Stimulated activated CD8-positive, alpha-beta memory T cell treated with anti-CD3 and anti-CD28 coated beads, Interleukin-15, amount 100 ng/mL, for 4 hours (primary cell): ENCODE results near the gene UNC50.

Experiments
- DNase-seq, 2 donors: peaks; one replicate each; pipeline ENCODE4 v3.0.0-alpha.2; 2020; ENCODE audit warnings: low read depth in 2 of 2

The UNC50 gene, protein sequence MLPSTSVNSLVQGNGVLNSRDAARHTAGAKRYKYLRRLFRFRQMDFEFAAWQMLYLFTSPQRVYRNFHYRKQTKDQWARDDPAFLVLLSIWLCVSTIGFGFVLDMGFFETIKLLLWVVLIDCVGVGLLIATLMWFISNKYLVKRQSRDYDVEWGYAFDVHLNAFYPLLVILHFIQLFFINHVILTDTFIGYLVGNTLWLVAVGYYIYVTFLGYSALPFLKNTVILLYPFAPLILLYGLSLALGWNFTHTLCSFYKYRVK

DNA sequence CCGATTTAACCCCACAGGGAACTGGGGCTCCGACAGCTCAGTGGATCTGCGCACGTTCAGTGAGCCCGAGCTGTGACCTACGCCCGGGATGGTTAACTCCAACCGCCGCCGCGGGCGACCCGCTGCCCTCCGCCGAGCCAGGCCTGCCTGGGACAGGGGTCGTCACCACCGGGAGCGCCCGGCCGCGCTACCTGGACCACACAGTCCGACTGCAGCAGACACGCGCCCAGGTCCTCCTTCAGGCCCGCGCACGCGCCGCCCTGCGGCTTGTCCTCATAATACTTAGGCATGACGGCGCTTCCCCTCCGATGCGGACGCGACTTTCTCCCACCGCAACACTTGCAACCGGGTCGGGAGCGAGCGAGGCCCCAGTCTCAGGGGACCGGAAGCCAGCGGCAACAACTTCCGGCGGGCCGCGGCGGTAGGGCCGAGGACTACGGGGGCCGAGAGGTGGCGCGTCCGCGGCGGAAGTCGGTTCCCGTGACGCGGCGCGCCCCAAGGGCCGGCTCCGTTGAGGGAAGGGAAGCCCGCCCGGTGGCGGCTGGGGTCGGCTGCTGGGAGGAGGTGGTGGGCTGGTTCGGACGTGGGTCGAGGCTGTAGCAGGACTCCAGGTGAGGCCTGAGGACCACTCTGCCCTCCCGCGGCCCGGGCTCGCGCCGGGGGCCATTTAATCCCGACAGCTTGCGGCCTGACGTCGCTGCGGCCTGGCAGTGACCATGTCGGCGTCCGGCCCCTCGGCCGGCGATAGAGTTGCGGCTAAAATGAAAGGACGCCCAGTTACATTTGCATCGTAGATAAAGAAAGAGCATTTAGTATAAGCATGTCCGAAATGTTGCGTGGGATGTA, at the start of gene UNC50, which contains the start of gene COA5:
Gene UNC50, plus strand, starts transcription at position 474 of the 846 bp plus-strand sequence. CDS start 1,171 bp downstream, outside the sequence.
Gene COA5, minus strand, starts transcription at position 397 of the 846 bp plus-strand sequence. Its CDS starts 107 bp downstream, at position 290.
- peak; percentile 71 to 77 for DNase-seq

DNA sequence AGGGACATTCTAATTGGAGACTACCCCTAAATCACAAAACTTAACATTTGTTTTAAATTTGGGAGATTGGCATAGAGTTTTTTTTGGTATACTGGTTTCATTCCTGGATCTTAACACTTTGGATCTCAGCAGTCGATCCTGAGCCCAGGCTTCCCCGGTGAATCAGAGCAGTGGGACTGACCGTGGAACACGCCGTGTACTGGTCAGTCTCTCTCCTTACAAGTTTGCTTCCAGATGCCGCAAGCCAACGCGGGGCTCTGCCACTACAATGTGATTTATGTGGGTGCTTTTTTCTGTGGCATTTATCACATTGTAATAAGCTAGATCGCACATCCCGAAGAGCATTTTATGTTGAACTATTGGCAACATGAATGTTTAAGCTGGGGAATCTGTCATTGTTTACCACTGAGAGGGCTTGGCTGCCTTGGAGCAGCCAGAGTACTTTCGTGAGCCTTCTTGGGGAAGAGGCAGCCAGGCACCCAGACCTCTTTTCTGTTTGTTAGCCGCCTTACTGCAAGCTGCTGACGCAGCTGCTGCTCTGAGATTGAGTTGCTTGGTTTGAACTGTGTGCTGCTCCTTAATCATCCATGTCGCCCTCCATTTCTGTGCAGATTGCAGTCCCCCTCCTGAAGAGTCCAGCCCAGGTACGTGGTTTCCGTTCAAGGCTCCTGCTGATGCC, 49.4 kb upstream of the UNC50 start:
- DNase-seq, result no peak

DNA sequence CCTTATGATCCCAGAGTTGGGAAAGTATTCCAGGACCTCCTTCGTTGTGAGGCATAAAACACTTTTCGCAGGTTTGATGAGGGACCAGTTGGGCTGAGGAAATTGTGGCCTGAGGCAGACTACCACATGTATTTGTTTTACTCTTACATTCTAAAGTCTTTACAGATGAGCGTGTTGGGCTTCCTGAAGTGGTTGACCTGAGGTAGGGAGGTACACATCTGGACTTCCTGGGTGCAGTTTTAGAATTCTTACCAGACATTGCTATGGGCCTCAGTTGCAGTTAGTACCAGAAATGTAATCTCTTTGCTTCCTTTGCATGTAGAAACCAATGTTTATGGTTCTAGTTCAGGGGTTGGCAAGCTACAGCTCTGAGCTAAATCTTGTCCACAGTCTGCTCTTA, 48.8 kb upstream of the UNC50 start:
- no peak for DNase-seq

DNA sequence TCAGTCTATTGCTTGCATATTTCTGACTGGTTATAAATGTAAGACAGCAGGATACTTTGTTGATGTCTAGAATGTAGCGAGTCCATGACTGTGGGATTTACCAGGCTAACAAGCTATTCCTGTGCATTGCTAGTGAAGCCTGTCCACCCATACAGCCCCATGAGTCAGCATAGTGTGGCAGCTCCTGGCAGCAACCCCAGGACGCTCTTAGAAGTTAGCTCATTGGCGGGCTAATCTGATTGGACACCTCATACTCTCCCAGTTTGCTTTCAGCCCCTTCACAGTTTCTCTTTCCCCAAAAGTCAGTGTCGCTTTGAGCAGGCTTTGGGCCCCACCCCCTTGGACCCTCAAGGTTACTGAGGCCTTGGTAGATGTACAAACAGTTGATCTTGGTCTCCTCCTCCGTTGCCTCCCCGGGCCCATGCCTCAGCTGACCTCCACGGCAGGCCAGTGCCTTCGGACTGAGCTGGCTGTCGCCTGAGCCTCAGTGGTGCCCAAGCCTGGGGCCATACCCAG, 48.1 kb upstream of the UNC50 start:
- no peak for DNase-seq

DNA sequence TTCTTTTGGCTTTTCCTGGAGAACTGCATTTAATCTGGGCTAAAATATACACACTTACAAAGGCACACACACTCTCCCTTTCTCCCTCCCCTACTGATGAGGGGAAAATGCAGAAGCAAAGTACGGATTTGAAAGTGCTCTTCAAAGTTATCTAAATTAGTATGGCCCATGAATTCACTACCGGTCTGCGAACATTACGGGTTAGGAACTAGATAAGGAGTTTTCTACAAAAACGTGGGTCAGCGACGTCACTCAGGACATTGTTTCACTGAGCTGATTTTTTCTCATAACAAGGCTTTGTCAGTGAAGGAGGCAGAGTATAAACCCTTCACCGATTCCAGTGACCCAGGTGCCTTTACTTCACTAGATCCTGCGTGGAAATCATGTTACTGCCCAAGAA, 47.4 kb upstream of the UNC50 start:
- no peak for DNase-seq

DNA sequence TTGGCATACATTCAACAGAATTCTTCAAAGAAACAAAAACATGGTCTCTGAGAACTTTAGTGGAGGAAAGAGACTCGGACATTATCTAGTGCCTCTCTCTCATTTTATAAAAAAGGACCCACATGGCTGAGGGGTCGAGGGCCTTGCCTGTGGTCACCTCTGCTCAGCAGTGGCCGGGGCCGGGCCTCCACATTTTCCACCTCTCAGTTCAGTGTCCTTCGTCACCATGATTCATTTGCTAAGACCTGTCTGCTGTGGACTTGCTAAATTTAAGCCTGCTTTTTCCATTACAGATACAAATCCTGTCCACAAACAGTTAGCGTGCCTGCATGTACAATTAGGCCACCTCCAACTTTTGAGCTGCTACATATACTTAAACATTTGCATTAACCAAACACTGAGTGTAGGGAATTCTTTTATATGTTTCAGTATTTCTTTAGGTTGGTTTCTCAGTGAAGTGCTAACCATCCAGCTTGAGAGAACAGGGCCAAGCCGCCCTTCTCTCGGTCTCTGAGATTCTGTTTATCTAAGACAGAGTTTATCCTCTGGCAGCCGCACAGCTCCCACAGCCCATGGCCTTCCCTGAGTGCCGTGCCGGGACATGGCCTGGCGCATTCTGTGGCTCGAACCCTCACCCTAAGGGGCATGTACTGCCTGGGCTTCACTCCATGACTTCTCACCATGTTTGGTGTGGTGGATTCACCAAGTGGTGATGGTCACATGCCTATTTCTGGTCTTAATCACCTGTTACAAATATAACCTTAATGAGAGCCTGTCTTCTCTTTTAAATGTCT, 46.3 kb upstream of the UNC50 start:
- no peak for DNase-seq

DNA sequence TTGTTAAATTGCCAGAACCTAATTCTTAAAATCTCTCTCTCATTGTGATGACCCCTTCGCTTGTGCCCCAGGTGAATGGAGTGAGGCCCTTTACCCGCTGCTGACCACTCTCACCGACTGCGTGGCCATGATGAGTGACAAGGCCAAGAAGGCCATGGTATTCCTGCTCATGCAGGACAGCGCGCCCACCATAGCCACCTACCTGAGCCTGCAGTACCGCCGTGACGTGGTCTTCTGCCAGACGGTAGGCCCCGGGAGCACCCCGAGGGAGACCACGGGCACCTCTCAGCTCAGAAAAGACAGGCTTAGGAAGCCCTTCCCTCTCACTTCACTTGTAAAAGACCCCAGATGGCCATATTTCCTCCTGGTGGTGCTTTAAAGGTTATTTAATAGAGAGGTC, 45.0 kb upstream of the UNC50 start:
- no peak for DNase-seq

DNA sequence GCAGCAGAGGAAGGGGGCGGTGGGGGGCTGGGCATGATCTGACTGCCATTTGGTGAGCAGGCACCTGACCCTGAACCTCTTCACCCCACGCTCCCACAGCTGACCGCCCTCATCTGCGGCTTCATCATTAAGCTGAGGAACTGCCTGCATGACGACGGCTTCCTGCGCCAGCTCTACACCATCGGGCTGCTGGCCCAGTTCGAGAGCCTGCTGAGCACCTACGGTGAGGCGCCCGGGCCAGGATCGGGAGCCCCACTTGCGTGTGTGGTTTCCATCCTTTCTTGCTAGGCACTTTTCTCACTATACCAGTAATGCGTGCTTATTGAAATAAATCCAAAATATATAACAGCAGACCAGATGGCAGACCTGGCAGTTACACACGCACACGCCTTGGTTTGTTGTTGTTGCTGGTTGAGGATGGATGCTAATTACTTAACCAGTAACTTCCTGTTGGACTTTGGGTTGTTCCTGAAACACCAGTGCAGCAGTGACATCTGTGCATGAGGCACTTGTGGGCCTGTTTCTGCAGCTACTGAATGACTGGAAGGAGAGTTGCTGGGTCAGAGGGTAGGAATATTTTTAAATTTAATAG, 43.8 kb upstream of the UNC50 start:
- no peak for DNase-seq

DNA sequence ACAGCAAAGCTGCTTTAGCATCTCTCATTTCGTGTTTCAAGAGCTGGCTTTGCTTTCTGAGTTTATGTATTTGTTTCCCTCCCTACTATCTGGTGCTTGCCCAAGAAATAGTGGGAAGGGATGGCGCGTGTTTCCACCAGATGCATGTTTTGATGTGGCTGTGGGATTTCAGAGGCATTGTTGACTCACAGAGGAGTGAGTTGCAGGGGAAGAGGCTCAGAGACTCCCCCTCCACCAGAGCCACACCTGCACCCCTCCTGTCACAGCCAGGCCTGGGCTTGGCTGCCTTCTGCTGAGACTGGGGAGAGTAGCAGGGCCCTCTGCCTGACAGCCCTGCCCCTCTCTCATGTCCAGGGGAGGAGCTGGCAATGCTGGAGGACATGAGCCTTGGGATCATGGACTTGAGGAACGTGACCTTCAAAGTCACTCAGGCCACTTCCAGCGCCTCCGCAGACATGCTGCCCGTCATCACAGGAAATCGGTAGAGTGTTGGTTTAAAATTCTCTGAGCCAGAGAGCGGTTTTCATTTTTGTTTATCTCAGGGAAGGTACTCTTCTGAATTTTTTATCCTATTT, 43.0 kb upstream of the UNC50 start:
- no peak for DNase-seq

DNA sequence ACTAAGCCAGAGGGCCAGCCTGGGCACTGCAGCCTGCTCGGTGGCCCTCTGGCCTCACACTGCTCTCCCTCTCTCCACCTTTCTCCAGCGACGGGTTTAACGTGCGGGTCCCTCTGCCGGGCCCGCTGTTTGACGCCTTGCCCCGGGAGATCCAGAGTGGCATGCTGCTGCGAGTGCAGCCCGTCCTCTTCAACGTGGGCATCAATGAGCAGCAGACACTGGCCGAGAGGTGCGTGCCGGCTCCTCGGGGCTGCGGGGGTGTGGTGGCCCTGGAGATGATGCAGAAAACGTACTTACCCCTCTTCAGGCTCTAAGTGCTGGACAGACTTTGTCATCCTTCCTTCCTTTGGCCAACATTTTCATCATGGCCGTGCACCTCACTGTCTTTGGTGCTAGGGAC, 42.4 kb upstream of the UNC50 start:
- DNase-seq, result no peak

DNA sequence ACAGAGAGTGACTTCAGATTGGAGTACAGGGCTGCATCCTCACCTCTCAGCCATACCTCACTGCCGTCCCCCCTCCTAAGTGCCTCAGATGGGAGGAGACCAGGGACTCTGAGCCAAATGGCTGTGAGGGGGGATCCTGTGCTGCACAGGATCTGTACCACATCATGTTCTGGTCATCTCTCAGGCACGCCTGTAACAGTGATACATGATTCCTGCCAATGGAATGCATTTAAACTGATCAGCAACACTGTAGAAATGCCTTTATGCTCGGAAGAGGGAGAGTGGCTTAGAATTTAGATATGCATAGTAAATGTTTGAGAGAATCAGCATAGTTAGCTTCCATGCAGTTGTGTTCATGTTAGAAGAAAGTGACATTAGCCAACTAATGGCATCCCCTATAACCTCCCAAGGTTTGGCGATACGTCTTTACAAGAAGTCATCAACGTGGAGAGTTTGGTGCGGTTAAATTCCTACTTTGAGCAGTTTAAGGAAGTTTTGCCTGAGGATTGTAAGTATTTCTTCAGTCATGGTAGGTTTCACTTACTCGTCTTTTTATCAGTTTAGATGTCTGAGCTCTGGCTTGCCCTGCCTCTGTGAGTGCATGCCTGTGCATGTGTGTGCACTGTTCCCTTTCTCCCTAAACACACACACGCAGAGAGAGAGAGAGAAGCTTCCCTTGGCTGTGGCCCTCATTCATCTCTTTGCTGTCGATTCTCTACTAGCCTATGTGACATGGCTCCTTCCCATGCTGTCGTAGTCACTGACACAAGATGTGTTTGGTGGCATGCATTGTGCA, 40.0 kb upstream of the UNC50 start:
- DNase-seq, result no peak

DNA sequence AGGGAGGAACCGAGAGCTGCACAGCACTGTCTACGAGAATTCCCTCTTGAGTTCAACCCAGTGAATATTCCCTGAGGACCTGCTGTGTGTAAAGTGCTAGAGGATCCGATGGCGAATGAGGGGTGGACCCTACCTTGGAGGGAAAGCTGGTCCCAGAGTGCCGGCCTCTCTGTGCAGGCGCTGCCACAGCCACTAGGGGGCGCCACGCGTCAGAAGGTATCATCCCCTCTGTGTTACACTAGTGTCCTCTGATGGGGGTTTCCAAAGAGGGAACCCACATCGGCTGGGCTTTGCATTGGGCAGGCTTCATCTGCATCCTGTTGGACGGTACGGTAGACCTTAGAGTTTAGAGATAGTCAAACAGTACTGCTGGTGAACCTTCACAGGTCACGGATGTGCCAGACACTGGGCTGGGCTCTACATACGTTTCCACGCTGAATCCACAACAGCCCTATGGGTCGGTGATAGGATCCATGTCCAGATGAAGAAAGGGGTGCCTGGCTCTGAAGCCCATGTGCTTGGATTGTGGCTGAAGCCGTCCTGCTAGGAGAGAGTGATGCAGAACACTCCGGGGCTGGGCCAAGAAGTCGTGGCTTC, 39.1 kb upstream of the UNC50 start:
- DNase-seq, result peak; percentile 17 to 25

DNA sequence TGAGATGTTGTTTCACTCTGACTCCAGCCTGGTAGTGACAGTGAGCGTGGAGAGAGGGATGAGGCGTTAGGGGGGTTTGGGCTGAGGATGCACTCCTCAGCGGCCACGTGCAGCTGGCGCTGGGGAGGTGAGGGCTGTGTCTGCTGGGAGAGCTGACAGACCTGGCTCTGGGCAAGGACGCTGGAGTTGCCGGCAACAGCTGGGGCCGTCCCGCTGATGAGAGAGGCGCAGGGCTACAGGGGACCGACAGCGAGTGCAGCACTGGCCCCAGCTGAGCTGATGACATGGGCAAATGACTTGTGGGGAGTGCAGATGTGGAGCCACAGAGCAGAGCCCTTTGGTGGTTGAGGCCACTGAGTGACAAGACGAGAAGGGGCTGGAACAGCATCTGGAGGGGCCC, 38.5 kb upstream of the UNC50 start:
- DNase-seq, result no peak

DNA sequence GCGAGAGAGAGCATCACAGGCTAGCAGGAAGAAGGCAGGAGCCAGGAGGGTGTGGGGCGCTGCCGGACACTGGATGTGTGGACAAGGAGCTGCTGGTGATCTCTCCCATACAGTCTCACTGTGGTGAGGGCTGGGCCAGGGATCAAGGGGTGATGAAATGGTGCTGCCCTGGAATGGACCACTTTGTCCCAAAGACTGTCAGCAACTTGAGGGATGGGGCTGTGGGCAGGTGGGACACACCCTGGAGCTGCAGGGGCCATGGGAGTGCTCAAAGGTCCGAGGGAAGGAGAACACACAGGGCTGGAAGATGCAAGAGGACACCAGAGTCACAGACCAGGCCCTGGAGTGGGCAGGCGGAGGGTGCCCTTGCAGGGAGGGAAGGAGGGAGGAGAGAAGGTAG, 38.0 kb upstream of the UNC50 start:
- DNase-seq, result no peak

DNA sequence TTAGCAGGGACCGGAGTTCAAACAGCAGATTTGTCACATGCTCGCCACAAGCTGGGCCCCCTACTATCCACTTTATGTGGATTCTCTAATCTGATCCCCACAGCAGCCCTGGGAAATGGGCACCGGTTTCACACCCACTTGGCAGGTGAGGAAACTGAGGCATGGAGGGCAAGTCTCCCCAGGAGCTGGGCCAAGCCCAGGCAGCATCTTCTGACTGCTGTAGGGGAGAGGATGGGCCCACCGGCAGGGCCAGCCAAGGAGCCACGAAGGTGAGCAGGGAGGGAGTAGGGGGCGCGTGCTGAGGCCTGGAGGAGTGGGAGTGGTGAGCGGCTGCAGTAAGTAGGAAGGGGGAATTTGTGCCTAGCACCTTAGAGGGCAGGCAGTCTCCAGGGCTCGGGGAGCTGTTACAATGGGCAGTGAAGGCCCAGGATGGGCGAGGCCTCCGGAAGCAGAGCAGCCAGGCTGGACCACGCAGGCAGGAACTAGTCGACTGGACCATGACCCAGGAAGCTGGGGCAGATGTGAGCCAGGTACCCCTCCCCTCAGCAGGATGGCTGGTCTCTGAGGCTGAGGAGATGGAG, 37.2 kb upstream of the UNC50 start:
- no peak for DNase-seq

DNA sequence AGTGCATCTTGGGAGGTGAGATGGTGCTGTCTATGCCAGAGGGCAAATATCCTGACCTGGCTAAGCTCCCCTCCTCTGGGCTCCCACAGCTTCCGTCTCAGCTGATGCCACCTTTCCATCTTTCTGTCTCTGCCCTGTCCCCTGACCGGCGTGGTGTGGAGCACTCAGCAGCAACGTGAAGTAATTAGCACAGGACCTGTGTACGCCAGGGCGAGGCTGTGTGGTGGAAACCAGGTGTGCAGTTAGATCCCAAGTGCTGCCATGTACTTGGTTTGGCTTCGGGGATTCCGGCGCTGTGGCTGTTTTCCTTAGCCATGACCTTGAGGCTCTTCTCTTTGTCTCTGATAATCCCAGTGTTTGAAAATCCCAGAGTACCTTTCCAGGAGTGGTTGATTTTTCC, 36.6 kb upstream of the UNC50 start:
- DNase-seq, result no peak

DNA sequence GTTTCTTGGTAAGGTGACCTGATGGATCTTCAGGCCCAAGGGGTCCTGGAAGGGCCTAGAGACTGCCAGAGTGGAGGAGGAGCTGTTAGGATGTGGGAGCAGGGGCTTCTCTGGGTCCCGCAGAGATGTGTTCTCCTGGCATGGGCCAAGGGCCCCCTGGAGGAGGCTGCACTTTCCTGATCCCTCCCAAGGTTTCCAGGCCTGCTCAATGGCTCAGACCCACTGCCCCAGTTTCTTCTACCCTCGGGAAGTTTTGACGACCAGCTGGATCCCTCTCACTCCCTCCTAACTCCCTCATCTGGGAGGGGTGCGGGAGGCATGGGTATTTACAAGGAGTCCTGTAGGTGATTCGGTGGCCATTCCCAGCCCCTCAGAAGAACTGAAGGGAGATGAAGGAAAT, 36.2 kb upstream of the UNC50 start:
- DNase-seq, result no peak

DNA sequence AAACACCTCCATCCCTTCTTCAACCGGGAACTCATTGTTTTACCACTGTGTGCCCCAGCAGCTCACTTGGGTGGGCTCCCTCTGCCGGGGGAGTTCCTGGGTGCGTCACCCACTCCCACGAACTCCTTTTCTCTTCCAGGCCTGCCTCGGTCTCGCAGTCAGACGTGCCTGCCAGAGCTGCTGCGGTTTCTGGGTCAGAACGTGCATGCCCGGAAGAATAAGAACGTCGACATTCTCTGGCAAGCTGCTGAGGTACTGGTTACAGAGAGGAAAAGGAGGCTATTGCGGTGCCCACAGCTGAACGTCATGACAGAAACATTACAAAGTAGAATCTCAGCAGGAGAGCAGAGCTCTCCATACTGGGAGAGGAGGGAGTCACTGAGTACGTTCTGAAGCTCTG, 35.7 kb upstream of the UNC50 start:
- no peak for DNase-seq

DNA sequence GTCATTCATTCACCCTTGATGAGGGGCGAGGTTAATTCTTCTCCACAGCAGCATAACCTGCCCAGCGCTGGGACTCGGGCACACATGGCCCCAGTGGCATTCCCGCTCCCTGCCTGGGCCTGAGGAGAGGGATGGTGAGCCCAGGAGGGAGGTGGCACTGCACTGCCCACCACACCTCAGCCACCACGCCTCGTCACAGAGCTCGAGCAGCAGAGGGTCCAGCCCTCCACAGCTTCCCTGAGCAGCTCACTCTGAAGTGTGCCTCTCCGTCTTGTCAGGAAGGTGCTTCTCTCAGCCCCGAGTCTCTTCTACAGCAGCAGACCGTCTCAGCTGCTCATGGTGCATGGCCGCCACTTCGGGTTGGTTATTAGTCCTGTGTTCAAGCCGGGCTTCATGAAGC, 35.0 kb upstream of the UNC50 start:
- no peak for DNase-seq
